GM12801 (cell line): ENCODE measurements around the gene OPRD1.

Experiments
- TF ChIP-seq, protein P1 (sequence below): IDR thresholded peaks from one replicate; pipeline ENCODE4 v1.5.1; 2011; ENCODE audit warnings: control low read depth; ENCODE audit not compliant: insufficient read length; ENCODE audit errors: extremely low read depth

Gene OPRD1

DNA sequence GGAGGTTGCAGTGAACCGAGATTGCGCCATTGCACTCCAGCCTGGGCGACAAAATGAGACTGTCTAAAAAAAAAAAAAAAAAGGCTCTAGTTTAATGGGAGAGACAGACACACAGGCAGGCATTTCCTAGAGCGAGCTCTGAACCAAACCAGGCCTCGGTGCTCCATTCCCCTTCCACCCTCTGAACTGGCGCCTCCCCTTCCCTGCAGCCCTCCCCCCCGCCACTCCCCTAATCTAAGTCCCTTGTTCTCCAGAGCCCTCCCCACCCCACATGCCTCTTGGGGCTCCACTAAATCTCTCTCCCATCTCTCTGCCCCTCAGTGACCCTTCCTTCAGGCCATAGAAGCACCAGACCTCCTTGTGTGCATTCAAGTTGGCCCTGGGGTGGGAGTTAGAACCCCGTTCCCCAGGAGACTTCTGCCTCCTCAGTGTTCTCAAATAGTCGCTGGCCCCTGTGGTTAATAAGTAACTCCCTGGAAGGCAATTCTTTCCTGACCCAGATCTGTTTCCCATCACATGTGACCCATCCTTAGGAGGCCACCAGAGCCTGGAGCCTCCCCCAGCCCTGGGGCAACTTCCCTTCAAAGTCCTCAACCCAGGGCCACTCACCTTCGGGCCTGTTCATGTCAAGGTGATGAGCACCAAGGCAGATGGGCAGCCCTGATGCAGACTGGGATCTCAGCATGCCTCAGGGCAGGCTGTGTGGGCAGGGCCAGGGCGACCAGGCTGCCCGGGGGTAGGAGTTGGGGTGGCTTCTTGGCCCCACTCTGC, 59.8 kb downstream of the OPRD1 start:
- TF ChIP-seq, protein P1, sequence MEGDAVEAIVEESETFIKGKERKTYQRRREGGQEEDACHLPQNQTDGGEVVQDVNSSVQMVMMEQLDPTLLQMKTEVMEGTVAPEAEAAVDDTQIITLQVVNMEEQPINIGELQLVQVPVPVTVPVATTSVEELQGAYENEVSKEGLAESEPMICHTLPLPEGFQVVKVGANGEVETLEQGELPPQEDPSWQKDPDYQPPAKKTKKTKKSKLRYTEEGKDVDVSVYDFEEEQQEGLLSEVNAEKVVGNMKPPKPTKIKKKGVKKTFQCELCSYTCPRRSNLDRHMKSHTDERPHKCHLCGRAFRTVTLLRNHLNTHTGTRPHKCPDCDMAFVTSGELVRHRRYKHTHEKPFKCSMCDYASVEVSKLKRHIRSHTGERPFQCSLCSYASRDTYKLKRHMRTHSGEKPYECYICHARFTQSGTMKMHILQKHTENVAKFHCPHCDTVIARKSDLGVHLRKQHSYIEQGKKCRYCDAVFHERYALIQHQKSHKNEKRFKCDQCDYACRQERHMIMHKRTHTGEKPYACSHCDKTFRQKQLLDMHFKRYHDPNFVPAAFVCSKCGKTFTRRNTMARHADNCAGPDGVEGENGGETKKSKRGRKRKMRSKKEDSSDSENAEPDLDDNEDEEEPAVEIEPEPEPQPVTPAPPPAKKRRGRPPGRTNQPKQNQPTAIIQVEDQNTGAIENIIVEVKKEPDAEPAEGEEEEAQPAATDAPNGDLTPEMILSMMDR = no peak

DNA sequence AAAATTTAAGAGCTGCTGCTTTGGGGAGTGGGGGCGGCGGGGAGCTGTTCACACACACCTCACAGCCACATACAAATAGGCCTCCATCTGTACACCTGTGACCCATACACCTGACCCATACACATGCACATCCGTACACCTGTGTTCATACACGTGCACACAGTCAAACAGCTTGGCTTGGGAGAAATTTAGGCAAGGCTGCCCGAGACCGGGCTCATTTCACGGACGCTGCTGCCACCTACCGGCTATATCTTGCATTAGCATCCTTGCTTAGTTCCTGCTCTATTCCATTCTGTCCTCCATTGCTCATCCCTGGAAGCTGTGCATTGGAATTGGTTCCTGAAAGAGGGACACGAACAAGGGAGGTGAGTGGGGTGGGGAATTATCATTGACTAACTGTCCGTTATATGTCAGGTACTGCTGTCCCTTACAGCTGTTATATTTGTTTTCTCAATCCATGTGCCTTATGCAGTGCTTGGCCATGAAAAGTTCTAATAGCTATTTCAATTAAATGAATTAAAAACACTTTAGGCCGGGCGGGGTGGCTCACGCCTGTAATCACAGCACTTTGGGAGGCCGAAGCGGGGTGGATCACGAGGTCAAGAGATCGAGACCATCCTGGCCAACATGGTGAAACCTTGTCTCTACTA, 65.3 kb downstream of the OPRD1 start:
- TF ChIP-seq, protein P1 = no peak

DNA sequence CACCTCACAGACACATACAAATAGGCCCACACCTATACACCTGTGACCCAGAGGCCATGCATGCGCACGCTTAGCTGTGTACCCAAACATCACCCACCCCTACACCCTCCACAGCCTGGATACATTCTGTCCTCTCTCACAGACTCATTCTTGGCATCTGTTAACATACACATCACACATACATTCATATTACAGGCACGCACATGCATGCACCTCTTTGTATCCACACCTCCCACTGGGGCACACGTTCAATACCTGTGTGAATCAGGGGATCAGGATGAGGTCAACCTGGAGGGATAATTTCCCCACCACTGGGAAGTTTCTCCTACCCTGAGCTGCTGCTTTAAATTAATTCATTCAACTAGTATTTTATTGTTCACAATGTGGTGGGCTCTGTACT, 66.8 kb downstream of the OPRD1 start:
- TF ChIP-seq, protein P1 = no peak

DNA sequence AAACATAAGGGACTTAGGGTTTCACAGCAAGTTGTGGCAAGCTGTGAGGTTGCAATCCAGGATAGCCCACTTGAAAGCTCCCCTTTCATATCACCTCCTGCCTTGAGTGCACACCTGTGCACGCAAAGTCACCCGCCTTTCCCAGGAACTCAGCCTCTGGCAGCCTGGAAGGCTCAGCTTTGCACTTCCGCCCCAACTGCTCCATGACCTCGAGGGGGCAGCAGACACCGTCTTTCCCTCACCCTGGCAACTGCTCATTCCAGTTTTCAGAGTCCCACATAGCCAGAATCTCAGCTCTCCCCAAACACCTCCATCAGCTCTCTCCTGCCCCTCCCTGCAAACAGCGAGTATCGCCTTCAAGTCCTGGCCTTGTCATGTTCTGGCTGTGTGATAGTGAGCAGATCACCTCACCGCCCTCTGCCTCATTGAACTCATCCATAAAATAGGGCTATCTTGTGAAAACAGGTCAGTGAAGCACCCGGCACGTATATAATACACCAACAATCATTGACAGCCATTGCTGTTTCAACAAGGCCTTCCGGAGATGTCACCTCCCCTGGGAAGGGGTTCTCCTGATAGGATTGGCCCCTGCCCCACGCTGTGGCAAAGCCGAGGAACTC, 70.1 kb downstream of the OPRD1 start:
- TF ChIP-seq, protein P1 = peak; percentile 37

DNA sequence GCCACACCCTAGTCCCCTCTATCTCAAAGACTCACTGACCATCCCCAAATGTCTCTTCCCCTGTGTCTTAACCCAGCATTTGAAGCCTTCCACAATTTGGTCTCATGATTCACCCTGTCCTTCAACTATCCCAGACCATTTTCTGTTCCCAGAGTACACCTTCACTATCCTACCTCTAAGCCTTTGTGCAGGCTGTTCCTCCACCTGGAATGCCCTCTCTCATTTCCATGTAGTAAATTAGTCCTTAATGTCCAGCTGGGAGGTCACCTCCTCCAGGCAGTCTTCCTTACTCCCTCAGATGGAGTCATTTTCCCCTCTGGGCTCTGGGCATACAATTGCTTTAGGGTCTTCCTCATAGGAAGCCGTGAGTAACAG, 71.3 kb downstream of the OPRD1 start:
- TF ChIP-seq, protein P1 = no peak

DNA sequence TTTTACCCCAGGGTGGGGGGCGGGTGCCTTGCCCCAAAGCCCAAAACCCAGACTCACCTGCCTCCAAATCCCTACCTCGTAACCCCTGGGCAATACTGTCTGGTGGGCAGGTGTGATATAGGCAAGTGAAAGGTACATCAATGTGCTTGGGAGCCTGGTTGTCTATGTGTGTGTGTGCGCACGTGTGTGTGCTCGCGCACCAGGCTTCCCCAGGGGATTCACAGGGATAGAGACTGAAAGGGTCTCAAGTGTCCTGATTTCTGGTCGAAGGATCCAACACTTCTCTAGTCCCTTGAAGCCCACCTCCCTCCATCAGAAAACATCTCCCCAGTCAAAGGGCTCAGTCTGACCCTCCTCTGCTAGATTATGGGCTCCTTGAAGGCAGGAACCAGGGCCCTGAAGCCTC, 73.5 kb downstream of the OPRD1 start:
- TF ChIP-seq, protein P1 = no peak

DNA sequence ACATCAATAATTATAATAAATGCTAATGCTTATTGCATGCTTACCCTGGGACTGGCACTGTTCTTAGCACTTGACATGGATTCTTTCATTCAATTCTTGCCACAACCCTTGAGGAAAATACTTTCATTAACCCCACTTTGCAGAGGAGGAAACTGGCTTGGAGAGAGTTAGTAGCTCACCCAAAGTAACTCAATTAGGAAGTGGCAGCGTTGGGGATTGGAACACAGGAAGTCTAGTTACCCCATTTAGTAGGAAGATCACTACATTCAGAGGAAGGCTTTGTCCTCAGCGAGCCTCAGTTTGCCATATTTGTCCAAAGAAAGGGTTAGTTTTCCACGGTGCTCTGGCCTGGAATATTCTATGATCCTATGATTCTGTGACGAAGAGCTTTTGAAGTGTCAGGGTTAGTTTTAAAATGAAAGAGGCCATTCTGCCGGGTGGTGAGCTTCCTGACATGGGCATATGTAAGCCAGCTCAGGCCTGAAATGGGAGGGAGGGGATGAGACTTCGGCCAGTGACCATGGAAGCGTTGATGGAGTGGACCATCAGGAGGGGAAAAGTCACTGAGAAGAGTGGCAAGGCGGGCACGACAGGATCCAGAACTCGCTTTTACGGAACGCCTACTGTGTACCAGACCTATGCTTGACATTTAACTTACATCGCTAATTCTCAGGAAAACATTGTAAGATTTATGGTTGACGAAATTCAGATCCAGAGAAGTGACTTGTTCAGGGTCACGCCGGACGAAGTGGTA, 74.2 kb downstream of the OPRD1 start:
- TF ChIP-seq, protein P1 = no peak
